H9 (cell line): ENCODE data around the gene DCTN1. TPM values are rescaled to one million over a fixed set of nuclear protein-coding genes. Genes with fewer than 3 reads are reported as not detected.

ENCODE experiments used
- DNase-seq: peaks from one replicate; pipeline ENCODE4 v3.0.0-alpha.2; 2017
- H2AFZ ChIP-seq: one replicate; pipeline ENCODE4 v1.6.1; 2013; ENCODE audit warnings: mild to moderate bottlenecking, low read length, control low read depth, moderate library complexity
- H2AK5ac ChIP-seq: 2 replicates; pipeline ENCODE4 v1.6.1; 2013; ENCODE audit warnings: low read length, control low read depth, mixed read lengths; ENCODE audit not compliant: insufficient read length
- H2BK120ac ChIP-seq: one replicate; pipeline ENCODE4 v1.6.1; 2013; ENCODE audit warnings: low read depth, mild to moderate bottlenecking, low read length, control low read depth, inconsistent platforms; ENCODE audit not compliant: poor library complexity, severe bottlenecking
- H2BK12ac ChIP-seq: 2 replicates; pipeline ENCODE4 v1.6.1; 2013; ENCODE audit warnings: low read length, control low read depth, mixed read lengths, low read depth; ENCODE audit not compliant: insufficient read length
- H2BK15ac ChIP-seq: 2 replicates; pipeline ENCODE4 v1.6.1; 2013; ENCODE audit warnings: low read depth, low read length, control low read depth
- H2BK20ac ChIP-seq: one replicate; pipeline ENCODE4 v1.6.1; 2013; ENCODE audit warnings: low read depth, mild to moderate bottlenecking, low read length, control low read depth, inconsistent platforms; ENCODE audit not compliant: poor library complexity, severe bottlenecking
- H2BK5ac ChIP-seq: 2 replicates; pipeline ENCODE4 v1.6.1; 2013; ENCODE audit warnings: low read length, control low read depth, mixed read lengths; ENCODE audit not compliant: insufficient read length
- H3K14ac ChIP-seq: 2 replicates; pipeline ENCODE4 v1.6.1; 2013; ENCODE audit warnings: low read length, control low read depth; ENCODE audit not compliant: insufficient read depth
- H3K18ac ChIP-seq: 2 replicates; pipeline ENCODE4 v1.6.1; 2013; ENCODE audit warnings: low read depth, mild to moderate bottlenecking, mixed read lengths, low read length, control low read depth; ENCODE audit not compliant: insufficient read length
- H3K23ac ChIP-seq: 2 replicates; pipeline ENCODE4 v1.6.1; 2013; ENCODE audit warnings: low read length, control low read depth, mixed read lengths, low read depth; ENCODE audit not compliant: insufficient read length
- H3K23me2 ChIP-seq: 2 replicates; pipeline ENCODE4 v1.6.1; 2013; ENCODE audit warnings: low read depth, mild to moderate bottlenecking, mixed read lengths, low read length, control low read depth; ENCODE audit not compliant: insufficient read length, poor library complexity, severe bottlenecking
- H3K27ac ChIP-seq: 2 replicates; pipeline ENCODE4 v1.5.1; 2013; ENCODE audit warnings: low read length, control low read depth, mixed read lengths, low read depth; ENCODE audit not compliant: insufficient read length
- H3K27me3 ChIP-seq: 2 replicates; pipeline ENCODE4 v1.6.1; 2013; ENCODE audit warnings: low read length, control low read depth, inconsistent platforms; ENCODE audit not compliant: insufficient read depth
- H3K4ac ChIP-seq: 2 replicates; pipeline ENCODE4 v1.6.1; 2013; ENCODE audit warnings: low read depth, mild to moderate bottlenecking, control low read depth, inconsistent platforms, low read length, moderate library complexity
- H3K4me1 ChIP-seq: 2 replicates; pipeline ENCODE4 v1.6.1; 2013; ENCODE audit warnings: low read length, control low read depth, inconsistent platforms; ENCODE audit not compliant: insufficient read depth
- H3K4me2 ChIP-seq: 2 replicates; pipeline ENCODE4 v1.6.1; 2013; ENCODE audit warnings: low read length, control low read depth, mixed read lengths; ENCODE audit not compliant: insufficient read length, insufficient read depth
- H3K56ac ChIP-seq: 2 replicates; pipeline ENCODE4 v1.6.1; 2013; ENCODE audit warnings: low read depth, mild to moderate bottlenecking, mixed read lengths, low read length, control low read depth; ENCODE audit not compliant: insufficient read length
- H3K79me1 ChIP-seq: 2 replicates; pipeline ENCODE4 v1.6.1; 2013; ENCODE audit warnings: low read depth, mild to moderate bottlenecking, moderate library complexity, low read length, control low read depth, inconsistent platforms; ENCODE audit not compliant: insufficient read depth, poor library complexity, severe bottlenecking
- H3K79me2 ChIP-seq: 2 replicates; pipeline ENCODE4 v1.6.1; 2013; ENCODE audit warnings: low read length, control low read depth, inconsistent platforms; ENCODE audit not compliant: insufficient read depth
- H3K9ac ChIP-seq: 2 replicates; pipeline ENCODE4 v1.6.1; 2013; ENCODE audit warnings: low read length, control low read depth, mixed read lengths; ENCODE audit not compliant: insufficient read length; ENCODE audit errors: extremely low read depth
- H3K9me3 ChIP-seq: one replicate; pipeline ENCODE4 v1.6.1; 2013; ENCODE audit warnings: low read depth, low read length, inconsistent platforms; ENCODE audit not compliant: control insufficient read depth
- H3T11ph ChIP-seq: one replicate; pipeline ENCODE4 v1.6.1; 2013; ENCODE audit warnings: mild to moderate bottlenecking, low read length, control low read depth, inconsistent platforms
- H4K20me1 ChIP-seq: one replicate; pipeline ENCODE4 v1.6.1; 2013; ENCODE audit not compliant: control insufficient read depth, insufficient read length, insufficient read depth
- H4K5ac ChIP-seq: 2 replicates; pipeline ENCODE4 v1.6.1; 2013; ENCODE audit warnings: low read depth, mild to moderate bottlenecking, mixed read lengths, low read length, control low read depth; ENCODE audit not compliant: insufficient read length
- H4K8ac ChIP-seq: replicated peaks from 2 replicates; pipeline ENCODE4 v1.6.1; 2013; ENCODE audit warnings: low read length, control low read depth, mixed read lengths, low read depth; ENCODE audit not compliant: insufficient read length
- H4K91ac ChIP-seq: 2 replicates; pipeline ENCODE4 v1.6.1; 2013; ENCODE audit warnings: low read depth, mild to moderate bottlenecking, moderate library complexity, mixed read lengths, low read length, control low read depth; ENCODE audit not compliant: insufficient read length
- H3K27ac Mint-ChIP-seq, 3 experiments: 2 replicates in 2 of 3; 3 replicates in 1 of 3; pipeline ENCODE4 v1.8.0; 2020 to 2021; ENCODE audit warnings: mixed read lengths in 3 of 3, mild to moderate bottlenecking in 1 of 3, moderate library complexity in 1 of 3
- H3K27me3 Mint-ChIP-seq: 2 replicates; pipeline ENCODE4 v1.8.0; 2021; ENCODE audit warnings: low read depth, mild to moderate bottlenecking, moderate library complexity, mixed read lengths
- H3K36me3 Mint-ChIP-seq, 3 experiments: 2 replicates in 2 of 3; 3 replicates in 1 of 3; pipeline ENCODE4 v1.8.0; 2020 to 2021; ENCODE audit warnings: low read depth in 3 of 3, mixed read lengths in 3 of 3; ENCODE audit not compliant: insufficient read depth in 1 of 3
- H3K4me1 Mint-ChIP-seq, 2 experiments: 2 replicates each; pipeline ENCODE4 v1.8.0; 2020; ENCODE audit warnings: mixed read lengths in 2 of 2
- H3K4me3 Mint-ChIP-seq, 2 experiments: 2 replicates in 1 of 2; 3 replicates in 1 of 2; pipeline ENCODE4 v1.8.0; 2020 to 2021; ENCODE audit warnings: mild to moderate bottlenecking in 2 of 2, mixed read lengths in 2 of 2, moderate library complexity in 1 of 2
- H3K9me3 Mint-ChIP-seq, 2 experiments: 2 replicates in 1 of 2; 3 replicates in 1 of 2; pipeline ENCODE4 v1.8.0; 2020; ENCODE audit warnings: mild to moderate bottlenecking in 2 of 2, mixed read lengths in 2 of 2, moderate library complexity in 1 of 2
- CTCF ChIP-seq: fragments of 200-600 bp; sonication (generic); conservative IDR thresholded peaks from 3 replicates; pipeline ENCODE4 v1.8.0; 2021; ENCODE audit warnings: antibody characterized with exemption, mild to moderate bottlenecking
- WGBS: extraction: QIAGEN DNeasy Blood & Tissue Kit; methylation state at CpG from one replicate; pipeline ENCODE4 v1.1.7; 2013; ENCODE audit warnings: missing lambda C conversion rate, low lambda C conversion rate, mixed read lengths; ENCODE audit not compliant: insufficient read length; ENCODE audit errors: extremely low coverage; 5-methylcytosine and 5-hydroxymethylcytosine counted together
- total RNA-seq: library from RNA; stranded (reverse); gene quantifications from 2 replicates; pipeline ENCODE4 v1.2.1, GENCODE V29; 2021

The DCTN1 gene
- total RNA-seq, 1 experiment from 2014 or later: 141 TPM

DNA sequence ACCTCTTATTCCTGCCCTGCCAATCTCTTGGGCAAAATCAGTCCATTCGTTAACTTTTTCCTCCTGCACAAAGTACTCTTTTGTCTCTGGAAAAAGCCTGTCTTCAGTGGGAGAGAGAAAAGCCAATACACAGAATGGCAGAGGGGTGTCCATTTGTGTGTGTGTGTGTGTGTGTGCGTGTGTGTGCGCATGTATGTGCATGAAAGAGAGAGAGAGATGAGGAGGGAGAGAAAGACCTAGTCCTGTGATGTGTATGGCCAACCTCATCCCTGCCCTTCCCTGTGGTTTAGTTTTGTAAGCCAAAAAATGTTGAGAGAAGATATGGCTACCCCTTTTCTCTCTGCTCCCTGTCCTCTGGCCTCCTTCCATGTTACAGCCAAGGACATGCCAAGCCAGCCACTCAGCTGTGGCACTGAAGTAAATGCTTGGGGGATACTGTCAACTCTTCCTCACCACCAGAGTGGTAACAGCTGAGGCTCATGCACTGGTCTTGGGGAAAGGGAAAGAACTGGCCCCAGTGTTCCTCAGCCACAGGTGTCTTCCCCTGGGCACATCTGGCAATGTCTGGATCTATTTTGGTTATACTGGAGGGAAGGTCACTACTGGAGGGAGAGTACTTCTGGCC lies 47.4 kb downstream of the DCTN1 start:
- H3K4me2 ChIP-seq: no peak overlapping the region
- no peaks in the 10 kb centered on the region for H3K23me2 ChIP-seq
- no peak for TF ChIP-seq CTCF
- Mint-ChIP-seq H3K9me3 (no peaks in the 10 kb centered on the region), H3K4me1 (peaks cover 6% of the 10 kb centered on the region in 2 experiments), H3K4me3 (no peak overlapping the region), H3K36me3 (no peaks in the 10 kb centered on the region), H3K27me3 (peaks cover 4% of the 10 kb centered on the region), H3K27ac (no peak overlapping the region)
- no peak overlapping the region for H4K8ac ChIP-seq
- H3K27ac ChIP-seq: no peak overlapping the region
- no peak overlapping the region for H2BK120ac ChIP-seq
- H2BK5ac ChIP-seq: no peak overlapping the region
- H4K20me1 ChIP-seq: no peaks in the 10 kb centered on the region
- H4K5ac ChIP-seq: no peak overlapping the region
- WGBS: no CpG with 5 or more reads among the region's 3 CpGs
- H3K23ac ChIP-seq: no peak overlapping the region
- H3K79me1 ChIP-seq: no peaks in the 10 kb centered on the region
- H3K18ac ChIP-seq: no peak overlapping the region
- no peak overlapping the region for H2AK5ac ChIP-seq
- no peak overlapping the region for H2BK15ac ChIP-seq
- no peak for DNase-seq
- H2AFZ ChIP-seq: no peak overlapping the region
- no peak overlapping the region for H2BK20ac ChIP-seq
- no peaks in the 10 kb centered on the region for H3K79me2 ChIP-seq
- no peaks in the 10 kb centered on the region for H3K27me3 ChIP-seq
- H3K4me1 ChIP-seq: no peaks in the 10 kb centered on the region
- no peak overlapping the region for H3T11ph ChIP-seq
- no peak overlapping the region for H3K9ac ChIP-seq
- H3K14ac ChIP-seq: no peak overlapping the region
- no peak overlapping the region for H3K56ac ChIP-seq
- no peak overlapping the region for H3K4ac ChIP-seq
- H2BK12ac ChIP-seq: no peak overlapping the region
- H3K9me3 ChIP-seq: no peaks in the 10 kb centered on the region
- no peak overlapping the region for H4K91ac ChIP-seq
